MCF 10A (cell line): ENCODE data around the gene ELMO1. TPM values are rescaled to one million over a fixed set of nuclear protein-coding genes. Genes with fewer than 3 reads are reported as not detected.

Experiments used
- BruUV-seq: library from RNA; stranded (reverse); fragments of 400-500 nt; replicated peaks from 2 replicates; lab custom pipeline; 2021; lab: Mats Ljungman, UMichigan
- CTCF ChIA-PET: fragments of 300-600 bp; sonication (Branson Sonifier 250); formaldehyde crosslinking; extraction: SDS; loops from one replicate; lab custom pipeline; 2021; ENCODE audit warnings: antibody characterized with exemption, inconsistent platforms; lab: Yijun Ruan, JAX
- POLR2A ChIA-PET: fragments of 300-600, 350-650 bp; sonication (Branson Sonifier 250); formaldehyde crosslinking; extraction: SDS; loops from one replicate; lab custom pipeline; 2020; ENCODE audit warnings: antibody characterized with exemption, inconsistent platforms; lab: Yijun Ruan, JAX
- DNase-seq: peaks from one replicate; pipeline ENCODE4 v3.0.0-alpha.2; 2018; ENCODE audit not compliant: unreplicated experiment
- H3K27ac Mint-ChIP-seq: one replicate; pipeline ENCODE4 v1.8.0; 2022; ENCODE audit warnings: mild to moderate bottlenecking, low read depth, mixed read lengths; ENCODE audit not compliant: unreplicated experiment
- H3K27me3 Mint-ChIP-seq: one replicate; pipeline ENCODE4 v1.8.0; 2022; ENCODE audit warnings: mixed read lengths; ENCODE audit not compliant: insufficient read depth, unreplicated experiment
- H3K36me3 Mint-ChIP-seq: one replicate; pipeline ENCODE4 v1.8.0; 2022; ENCODE audit warnings: mild to moderate bottlenecking, moderate library complexity, mixed read lengths; ENCODE audit not compliant: insufficient read depth, unreplicated experiment
- H3K4me1 Mint-ChIP-seq: one replicate; pipeline ENCODE4 v1.8.0; 2022; ENCODE audit warnings: mixed read lengths; ENCODE audit not compliant: insufficient read depth, unreplicated experiment
- H3K4me3 Mint-ChIP-seq: one replicate; pipeline ENCODE4 v1.8.0; 2022; ENCODE audit warnings: mild to moderate bottlenecking, moderate library complexity, mixed read lengths; ENCODE audit not compliant: unreplicated experiment
- H3K9me3 Mint-ChIP-seq: one replicate; pipeline ENCODE4 v1.8.0; 2022; ENCODE audit warnings: mixed read lengths; ENCODE audit not compliant: unreplicated experiment
- intact Hi-C: fragments of 100-400 bp; cut with micrococcal nuclease; formaldehyde crosslinking; loops from 2 replicates; pipeline ENCODE4 v1.14.1; 2022
- total RNA-seq: library from RNA; stranded (reverse); gene quantifications from 2 replicates; pipeline ENCODE4 v1.2.3, GENCODE V29; 2022
- TF ChIP-seq, protein P1 (sequence below): fragments of 200-600 bp; IDR thresholded peaks from one replicate; pipeline ENCODE4 v1.8.0; 2022; ENCODE audit warnings: antibody characterized with exemption, mild to moderate bottlenecking; ENCODE audit not compliant: unreplicated experiment

The ELMO1 gene
- total RNA-seq, 1 experiment from 2014 or later, result 0.30 TPM

DNA sequence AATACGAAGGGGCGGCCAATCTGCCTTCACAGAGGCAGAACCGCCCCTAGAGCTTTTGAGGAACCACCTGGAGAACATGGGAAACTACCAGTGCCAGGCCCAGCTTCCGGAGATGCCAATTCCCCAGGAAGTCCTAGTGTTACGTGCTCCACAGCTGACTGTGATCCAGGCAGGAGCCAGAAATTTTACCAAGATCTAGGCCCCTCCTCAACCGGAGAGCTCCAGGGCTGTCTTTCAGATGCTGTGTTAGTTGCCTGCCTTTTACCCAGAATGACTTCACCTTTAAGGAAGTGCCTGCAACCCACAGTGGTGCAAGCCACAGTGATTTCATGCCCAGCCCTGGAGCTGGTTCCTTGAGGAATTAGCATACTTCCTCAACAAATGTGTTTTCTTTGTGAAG lies 62.9 kb downstream of the ELMO1 start:
- ChIA-PET CTCF (interaction anchor here (0.5 to 0.6 kb wide), 2 partner anchors 120 to 249 kb away, joined by 3 read pairs; no protein-coding TSS in a partner anchor), POLR2A (no interaction called here)
- no peaks in the 10 kb centered on the region for H3K36me3 Mint-ChIP-seq
- DNase-seq, result no peak
- H3K9me3 Mint-ChIP-seq, result no peaks in the 10 kb centered on the region
- H3K4me3 Mint-ChIP-seq, result no peak overlapping the region
- BruUV-seq, result no TSS peak
- TF ChIP-seq, protein P1, sequence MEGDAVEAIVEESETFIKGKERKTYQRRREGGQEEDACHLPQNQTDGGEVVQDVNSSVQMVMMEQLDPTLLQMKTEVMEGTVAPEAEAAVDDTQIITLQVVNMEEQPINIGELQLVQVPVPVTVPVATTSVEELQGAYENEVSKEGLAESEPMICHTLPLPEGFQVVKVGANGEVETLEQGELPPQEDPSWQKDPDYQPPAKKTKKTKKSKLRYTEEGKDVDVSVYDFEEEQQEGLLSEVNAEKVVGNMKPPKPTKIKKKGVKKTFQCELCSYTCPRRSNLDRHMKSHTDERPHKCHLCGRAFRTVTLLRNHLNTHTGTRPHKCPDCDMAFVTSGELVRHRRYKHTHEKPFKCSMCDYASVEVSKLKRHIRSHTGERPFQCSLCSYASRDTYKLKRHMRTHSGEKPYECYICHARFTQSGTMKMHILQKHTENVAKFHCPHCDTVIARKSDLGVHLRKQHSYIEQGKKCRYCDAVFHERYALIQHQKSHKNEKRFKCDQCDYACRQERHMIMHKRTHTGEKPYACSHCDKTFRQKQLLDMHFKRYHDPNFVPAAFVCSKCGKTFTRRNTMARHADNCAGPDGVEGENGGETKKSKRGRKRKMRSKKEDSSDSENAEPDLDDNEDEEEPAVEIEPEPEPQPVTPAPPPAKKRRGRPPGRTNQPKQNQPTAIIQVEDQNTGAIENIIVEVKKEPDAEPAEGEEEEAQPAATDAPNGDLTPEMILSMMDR, result no peak
- no peak overlapping the region for H3K27ac Mint-ChIP-seq
- no peaks in the 10 kb centered on the region for H3K27me3 Mint-ChIP-seq
- H3K4me1 Mint-ChIP-seq, result no peaks in the 10 kb centered on the region
- intact Hi-C loops, result no loop called here

DNA sequence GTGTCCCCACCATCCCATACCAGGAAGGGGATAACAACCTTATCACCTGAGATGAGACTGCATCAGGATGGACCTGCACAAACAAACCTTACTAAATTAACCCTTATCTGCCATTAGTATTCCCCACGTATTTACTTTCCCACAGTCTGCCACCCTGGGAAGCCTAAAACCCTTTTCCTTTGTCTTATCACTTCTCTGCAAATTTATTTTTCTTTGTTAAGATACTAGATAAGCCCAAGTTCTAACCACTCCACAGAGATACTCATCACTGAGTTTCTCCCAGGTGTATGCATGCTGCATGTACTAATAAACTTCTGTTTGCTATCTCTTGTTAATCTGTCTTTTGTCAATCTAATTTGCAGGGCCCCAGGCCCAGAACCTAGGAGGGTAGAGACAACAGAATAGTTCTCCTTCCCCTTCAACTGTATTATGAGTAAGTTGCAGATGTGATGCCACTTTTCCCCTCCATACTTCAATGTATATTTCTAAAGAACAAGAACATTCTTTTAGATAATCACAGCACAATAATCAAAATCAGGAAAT lies 66.0 kb downstream of the ELMO1 start:
- Mint-ChIP-seq H3K4me1 (no peaks in the 10 kb centered on the region), H3K36me3 (no peaks in the 10 kb centered on the region), H3K9me3 (peaks cover 7% of the 10 kb centered on the region), H3K4me3 (no peak overlapping the region), H3K27me3 (no peaks in the 10 kb centered on the region), H3K27ac (no peak overlapping the region)
- no TSS peak for BruUV-seq
- intact Hi-C loops, result no loop called here
- no peak for DNase-seq
- ChIA-PET CTCF (no interaction called here), POLR2A (no interaction called here)
- TF ChIP-seq, protein P1, result no peak

DNA sequence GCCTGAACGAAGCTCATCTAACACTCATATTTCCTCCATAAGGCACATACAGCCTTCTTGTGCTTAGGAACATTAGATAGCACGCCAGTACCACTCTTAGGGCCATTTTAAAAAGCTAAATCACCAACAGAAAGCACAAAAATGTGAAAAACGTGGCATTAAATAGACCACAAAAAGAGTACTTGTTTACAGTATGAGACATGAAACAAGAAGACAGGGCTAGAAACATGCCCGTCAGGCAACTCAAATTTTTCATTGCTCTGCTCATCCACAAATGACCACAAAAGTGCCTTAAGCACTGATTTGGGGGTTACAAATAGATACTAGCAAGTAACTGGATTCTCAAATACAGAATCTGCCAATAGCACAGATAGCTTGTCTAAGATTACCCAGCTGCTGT lies 67.8 kb downstream of the ELMO1 start:
- no peaks in the 10 kb centered on the region for H3K36me3 Mint-ChIP-seq
- ChIA-PET POLR2A (no interaction called here), CTCF (interaction anchor here (0.9 to 1.6 kb wide), 3 partner anchors 12 to 453 kb away, joined by 3 to 4 read pairs (median 3); no protein-coding TSS in a partner anchor)
- H3K27me3 Mint-ChIP-seq, result no peaks in the 10 kb centered on the region
- peaks cover 7% of the 10 kb centered on the region for H3K9me3 Mint-ChIP-seq
- intact Hi-C loops, result no loop called here
- no peak overlapping the region for H3K27ac Mint-ChIP-seq
- H3K4me3 Mint-ChIP-seq, result no peak overlapping the region
- TF ChIP-seq, protein P1, result no peak
- no peak for DNase-seq
- no TSS peak for BruUV-seq
- H3K4me1 Mint-ChIP-seq, result no peaks in the 10 kb centered on the region

DNA sequence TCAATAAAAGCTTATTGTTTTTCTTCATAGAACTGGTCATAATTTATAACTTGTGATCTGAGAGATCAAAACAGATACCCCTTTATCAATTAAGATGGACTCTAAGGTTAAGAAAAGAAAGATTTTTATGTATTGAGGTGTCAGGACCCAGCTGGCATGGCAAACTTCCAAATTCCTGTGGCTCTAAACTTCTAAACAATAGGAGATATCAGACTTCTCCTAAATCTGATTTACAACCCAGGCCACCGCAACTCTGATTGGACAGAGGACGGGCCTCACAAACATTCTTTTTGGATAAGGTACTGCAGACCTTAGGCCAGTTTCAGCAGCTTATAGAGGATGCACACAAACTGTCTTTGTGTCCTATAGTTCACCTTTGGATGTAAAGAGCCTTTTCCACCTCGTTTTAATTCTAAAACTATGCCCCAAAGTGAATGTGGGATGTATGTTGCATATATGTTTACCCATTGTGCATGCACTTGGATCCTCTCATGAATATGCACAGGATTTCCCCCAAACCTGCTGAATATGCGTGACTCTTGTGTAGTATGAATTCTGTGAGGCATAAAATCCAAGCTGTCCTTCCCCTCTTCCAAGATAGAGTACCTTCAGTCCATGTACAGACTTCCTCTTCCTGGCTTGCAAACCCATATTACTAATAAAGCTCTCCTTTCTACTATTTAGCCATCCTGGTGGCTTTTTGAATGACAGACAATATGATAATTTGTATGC lies 69.0 kb downstream of the ELMO1 start:
- no peak overlapping the region for H3K27ac Mint-ChIP-seq
- peaks cover 7% of the 10 kb centered on the region for H3K9me3 Mint-ChIP-seq
- H3K4me1 Mint-ChIP-seq, result no peaks in the 10 kb centered on the region
- DNase-seq, result no peak
- no TSS peak for BruUV-seq
- H3K27me3 Mint-ChIP-seq, result no peaks in the 10 kb centered on the region
- TF ChIP-seq, protein P1, result no peak
- CTCF ChIA-PET, result interaction anchor here (0.5 to 1.6 kb wide), 5 partner anchors 10 to 179 kb away, joined by 3 to 7 read pairs (median 3); no protein-coding TSS in a partner anchor
- intact Hi-C loops, result no loop called here
- POLR2A ChIA-PET, result no interaction called here
- no peaks in the 10 kb centered on the region for H3K36me3 Mint-ChIP-seq
- no peak overlapping the region for H3K4me3 Mint-ChIP-seq
